ENCODE measurements around the gene BTBD7.

The BTBD7 gene

DNA sequence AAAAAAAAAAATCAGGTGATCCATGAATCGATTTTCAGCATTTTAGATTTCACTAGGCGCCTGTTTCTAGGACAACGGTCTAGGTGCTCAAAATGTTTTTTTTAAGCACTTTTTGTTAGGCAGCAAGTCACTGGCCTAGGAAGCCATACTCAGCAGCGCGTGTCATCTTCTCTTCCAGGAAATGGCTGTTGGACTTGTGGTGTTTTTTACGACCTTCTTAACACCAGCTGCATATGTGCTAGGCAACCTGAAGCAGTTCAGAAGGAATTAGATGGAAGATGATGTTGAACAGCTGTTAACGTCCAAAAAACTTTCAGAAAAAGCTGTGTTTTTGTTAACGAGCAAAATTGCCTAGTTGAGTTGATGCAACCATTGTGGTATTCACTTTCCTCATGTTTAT is 15.0 kb upstream of the BTBD7 start:
- Histone ChIP-seq H4K20me1 (no peaks in the 10 kb centered on the region), H3K27me3 (no peaks in the 10 kb centered on the region), H3K4me3 (peak overlapping the region in 7 of 10 experiments; percentile 17 to 47 (median 36); a peak in 5 of 20 replicates), H3K36me3 (peaks cover 0 to 7% (median 0%) of the 10 kb centered on the region in 11 experiments; a peak in 2 of 22 replicates), H3K9ac (peak overlapping the region in 4 of 11 experiments; percentile 19 to 50 (median 34); a peak in 5 of 22 replicates), H3K4me2 (peak overlapping the region in 9 of 11 experiments; percentile 8 to 42 (median 25); a peak in 11 of 22 replicates), H3K9me3 (replicated peaks in 1 of 11) (peaks cover 28 to 60% (median 39%) of the 10 kb centered on the region in 11 experiments), H3K4me1 (peaks cover 9 to 22% (median 16%) of the 10 kb centered on the region in 10 experiments; a peak in 17 of 20 replicates), H3K27ac (peak overlapping the region in 9 of 11 experiments; percentile 1 to 76 (median 62); a peak in 16 of 22 replicates)
- no peak for TF ChIP-seq Cebpa-rat (IDR thresholded peaks at IDR 0.05)

- Histone ChIP-seq H3K4me1 (peaks cover 9 to 25% (median 18%) of the 10 kb centered on the region in 10 experiments; a peak in 17 of 20 replicates), H4K20me1 (no peaks in the 10 kb centered on the region)
These were observed 14.3 kb upstream of the BTBD7 start, which contains the start of gene COX8C for GRCh38 chr14:93346926-93347721. Gene COX8C (plus strand): TSS chr14:93347182. CDS start chr14:93347269, 87 bp downstream.

GRCh38 chr14:93343797-93344196 is 11.0 kb upstream of the BTBD7 start:
- peak overlapping the region in 2 of 11 experiments; percentile 68 to 69; a peak in 4 of 22 replicates for H3K4me2 ChIP-seq
- H4K20me1 ChIP-seq = no peaks in the 10 kb centered on the region
- peak overlapping the region in 3 of 11 experiments; percentile 2 to 74 (median 55); a peak in 4 of 22 replicates for H3K27ac ChIP-seq
- H3K4me1 ChIP-seq = peaks cover 9 to 31% (median 16%) of the 10 kb centered on the region in 10 experiments; a peak in 17 of 20 replicates
- TF ChIP-seq Cebpa-rat (IDR thresholded peaks at IDR 0.05) = no peak
- peak overlapping the region in 2 of 11 experiments; percentile 36 to 44; a peak in 3 of 22 replicates for H3K9ac ChIP-seq
- H3K4me3 ChIP-seq = no peak overlapping the region
- H3K36me3 ChIP-seq = peaks cover 0 to 13% (median 7%) of the 10 kb centered on the region in 11 experiments; a peak in 11 of 22 replicates
- no peaks in the 10 kb centered on the region for H3K27me3 ChIP-seq
- H3K9me3 ChIP-seq (replicated peaks in 1 of 11) = peaks cover 61 to 93% (median 77%) of the 10 kb centered on the region in 11 experiments

More at GRCh38 chr14:93346926-93347721, 14.3 kb upstream of the BTBD7 start, which contains the start of gene COX8C:
- Histone ChIP-seq H3K27me3 (no peaks in the 10 kb centered on the region), H3K9ac (peak within 1 kb of the TSS in 4 of 11 experiments; percentile 19 to 50 (median 34); a peak in 6 of 22 replicates), H3K4me3 (peak within 1 kb of the TSS in 7 of 10 experiments; percentile 17 to 47 (median 36); a peak in 10 of 20 replicates), H3K36me3 (peaks cover 0 to 7% (median 2%) of the 10 kb centered on the region in 11 experiments; a peak in 11 of 22 replicates), H3K9me3 (replicated peaks in 1 of 11) (peaks cover 35 to 67% (median 46%) of the 10 kb centered on the region in 11 experiments), H3K4me2 (peak within 1 kb of the TSS in 9 of 11 experiments; percentile 8 to 42 (median 25); a peak in 11 of 22 replicates), H3K27ac (peak within 1 kb of the TSS in 9 of 11 experiments; percentile 1 to 76 (median 62); a peak in 16 of 22 replicates)
- TF ChIP-seq Cebpa-rat (IDR thresholded peaks at IDR 0.05) = no peak

DNA sequence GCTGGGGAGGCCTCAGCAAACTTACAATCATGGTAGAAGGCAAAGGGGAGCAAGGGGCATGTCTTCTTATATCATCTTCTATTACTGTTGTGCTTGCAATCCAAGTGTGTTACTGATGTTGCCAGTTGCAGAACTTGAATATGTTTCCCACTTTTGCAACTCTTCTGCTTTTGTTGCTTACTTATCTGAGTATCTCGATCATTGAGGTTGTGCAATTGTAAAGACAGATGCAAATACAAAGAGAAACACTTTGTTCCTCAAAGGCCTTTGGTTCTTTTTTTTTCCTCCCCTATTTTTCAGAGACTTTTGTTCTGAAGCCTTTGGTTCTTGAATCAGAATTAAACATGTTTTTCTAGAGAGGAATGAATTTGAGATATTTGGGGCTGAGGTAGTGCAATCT is 10.4 kb upstream of the BTBD7 start:
- H3K36me3 ChIP-seq = peaks cover 0 to 13% (median 7%) of the 10 kb centered on the region in 11 experiments; a peak in 11 of 22 replicates
- H3K27me3 ChIP-seq = no peaks in the 10 kb centered on the region
- H3K4me2 ChIP-seq = peak overlapping the region in 3 of 11 experiments; percentile 27 to 69 (median 68); a peak in 5 of 22 replicates
- peak overlapping the region in 3 of 11 experiments; percentile 28 to 74 (median 66); a peak in 5 of 22 replicates for H3K27ac ChIP-seq
- peak overlapping the region in 2 of 11 experiments; percentile 36 to 44; a peak in 3 of 22 replicates for H3K9ac ChIP-seq
- H3K4me3 ChIP-seq = no peak overlapping the region
- H3K4me1 ChIP-seq = peaks cover 9 to 31% (median 11%) of the 10 kb centered on the region in 10 experiments; a peak in 17 of 20 replicates
- H4K20me1 ChIP-seq = no peaks in the 10 kb centered on the region
- H3K9me3 ChIP-seq (replicated peaks in 1 of 11) = peaks cover 60 to 93% (median 82%) of the 10 kb centered on the region in 11 experiments
- peak in 3 of 11 experiments; percentile 31 to 65 (median 31); a peak in 3 of 22 replicates for TF ChIP-seq Cebpa-rat (IDR thresholded peaks at IDR 0.05)

DNA sequence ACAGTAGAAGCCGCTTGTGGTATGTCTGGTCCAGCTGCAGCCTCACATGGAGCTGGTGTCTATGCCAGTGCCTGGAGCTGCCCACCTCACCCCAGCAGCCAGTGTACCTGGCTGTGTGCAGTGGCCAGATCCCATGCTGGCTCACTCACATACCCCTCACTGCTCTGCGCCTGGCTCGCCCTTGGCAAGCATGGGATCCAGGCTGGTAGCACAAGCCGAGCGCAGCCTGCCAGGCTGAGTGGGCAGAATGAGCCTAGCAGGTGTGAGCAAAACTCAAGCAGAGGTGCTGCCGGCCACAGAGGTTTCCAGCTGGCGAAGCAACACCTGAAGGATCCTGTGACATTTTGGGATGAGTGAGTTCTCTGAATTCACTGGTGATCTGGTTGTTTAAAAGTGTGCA is 5.0 kb upstream of the BTBD7 start:
- no peak for TF ChIP-seq Cebpa-rat (IDR thresholded peaks at IDR 0.05)
- Histone ChIP-seq H3K9ac (no peak overlapping the region), H4K20me1 (no peaks in the 10 kb centered on the region), H3K9me3 (replicated peaks in 1 of 11) (peaks cover 44 to 76% (median 70%) of the 10 kb centered on the region in 11 experiments), H3K27ac (no peak overlapping the region), H3K4me1 (peaks cover 9 to 27% (median 11%) of the 10 kb centered on the region in 10 experiments), H3K4me3 (no peak overlapping the region), H3K4me2 (no peak overlapping the region), H3K36me3 (peaks cover 0 to 25% (median 13%) of the 10 kb centered on the region in 11 experiments; a peak in 13 of 22 replicates), H3K27me3 (no peaks in the 10 kb centered on the region)

DNA sequence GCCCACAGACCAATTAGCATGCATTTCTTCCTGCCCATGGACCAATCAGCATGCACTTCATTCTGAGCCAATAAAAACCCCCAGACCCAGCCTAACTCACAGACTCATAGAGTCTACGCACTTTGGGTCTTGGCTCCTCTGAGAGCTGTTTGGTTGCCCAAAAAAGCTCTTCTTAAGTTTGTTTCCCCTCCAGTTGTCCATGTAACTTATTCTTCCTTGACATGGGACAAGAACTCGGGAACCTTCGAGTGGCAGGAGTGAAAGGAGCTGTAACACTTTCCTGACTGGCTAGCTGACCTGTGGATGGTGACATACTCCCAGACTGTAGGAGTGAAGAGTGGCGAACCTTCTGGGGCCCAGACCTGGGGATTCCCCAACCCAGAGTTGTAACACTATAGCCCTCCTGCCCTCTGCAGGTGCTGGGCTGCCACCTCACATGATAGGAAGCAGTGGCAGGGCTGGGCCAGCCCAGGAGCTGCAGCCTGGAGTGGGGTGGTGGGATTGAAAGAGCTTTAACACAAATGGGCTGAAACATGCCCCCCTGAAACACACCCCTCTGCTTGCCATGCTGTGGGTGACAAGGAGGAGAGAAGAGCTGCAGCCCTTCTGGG is 4.4 kb upstream of the BTBD7 start:
- H3K9ac ChIP-seq = no peak overlapping the region
- H3K4me1 ChIP-seq = peaks cover 9 to 21% (median 11%) of the 10 kb centered on the region in 10 experiments
- no peak overlapping the region; a peak in 1 of 20 replicates for H3K4me3 ChIP-seq
- H3K9me3 ChIP-seq (replicated peaks in 1 of 11) = peaks cover 41 to 70% (median 63%) of the 10 kb centered on the region in 11 experiments
- TF ChIP-seq Cebpa-rat (IDR thresholded peaks at IDR 0.05) = no peak
- peaks cover 0 to 3% (median 1%) of the 10 kb centered on the region in 11 experiments; a peak in 7 of 22 replicates for H4K20me1 ChIP-seq
- no peak overlapping the region for H3K4me2 ChIP-seq
- no peak overlapping the region for H3K27ac ChIP-seq
- H3K36me3 ChIP-seq = peaks cover 0 to 23% (median 12%) of the 10 kb centered on the region in 11 experiments; a peak in 13 of 22 replicates
- no peaks in the 10 kb centered on the region for H3K27me3 ChIP-seq

- Histone ChIP-seq H3K4me2 (peak overlapping the region; percentile 70 to 96 (median 88)), H3K9ac (peak overlapping the region; percentile 93 to 100 (median 96)), H3K4me1 (peaks cover 28 to 42% (median 32%) of the 10 kb centered on the region in 10 experiments), H3K27ac (peak overlapping the region; percentile 89 to 99 (median 93)), H3K27me3 (no peaks in the 10 kb centered on the region), H3K9me3 (replicated peaks in 1 of 11) (peaks cover 16 to 34% (median 32%) of the 10 kb centered on the region in 11 experiments), H3K36me3 (peaks cover 0 to 21% (median 11%) of the 10 kb centered on the region in 11 experiments; a peak in 11 of 22 replicates), H3K4me3 (peak overlapping the region; percentile 77 to 96 (median 92)), H4K20me1 (peaks cover 22 to 39% (median 35%) of the 10 kb centered on the region in 11 experiments; a peak in 20 of 22 replicates)
- no peak for TF ChIP-seq Cebpa-rat (IDR thresholded peaks at IDR 0.05)
These were observed 831 bp upstream of the BTBD7 start for GRCh38 chr14:93333631-93334103.

- TF ChIP-seq Cebpa-rat (IDR thresholded peaks at IDR 0.05) = no peak
- Histone ChIP-seq H3K27ac (peak overlapping the region; percentile 89 to 99 (median 93)), H3K36me3 (peaks cover 0 to 19% (median 8%) of the 10 kb centered on the region in 11 experiments; a peak in 11 of 22 replicates), H3K4me1 (peaks cover 28 to 45% (median 32%) of the 10 kb centered on the region in 10 experiments), H3K4me3 (peak overlapping the region; percentile 77 to 96 (median 92)), H3K9ac (peak overlapping the region; percentile 93 to 100 (median 96)), H4K20me1 (peaks cover 30 to 51% (median 45%) of the 10 kb centered on the region in 11 experiments; a peak in 20 of 22 replicates), H3K4me2 (peak overlapping the region; percentile 81 to 95 (median 88)), H3K27me3 (no peaks in the 10 kb centered on the region), H3K9me3 (replicated peaks in 1 of 11) (peaks cover 9 to 23% (median 20%) of the 10 kb centered on the region in 11 experiments)
These were observed 411 bp downstream of the BTBD7 start for GRCh38 chr14:93332397-93332852.
